K562 (cell line): Measurements from ENCODE around the gene ZNRD2. TPM values are rescaled to one million over a fixed set of nuclear protein-coding genes. Genes with fewer than 3 reads are reported as not detected.
A peak's percentile ranks its signal among the peaks of the same experiment; 100 is the strongest.

Source experiments
- CBX2 ChIP-seq: fragments of 200-600 bp; sonication (generic); IDR thresholded peaks from one replicate; pipeline ENCODE4 v1.6.1; 2012; ENCODE audit warnings: mild to moderate bottlenecking, low read length, inconsistent platforms; ENCODE audit not compliant: insufficient read depth, poor library complexity, severe bottlenecking
- CBX3 ChIP-seq, 2 experiments: IDR thresholded peaks; 1 replicate in 1 of 2; 2 replicates in 1 of 2; pipeline ENCODE4 v1.6.1; 2012; ENCODE audit warnings: inconsistent platforms in 2 of 2, low read length in 2 of 2, borderline replicate concordance in 1 of 2, control low read depth in 1 of 2
- GABPB1 ChIP-seq: sonication (generic); formaldehyde crosslinking; IDR thresholded peaks from 2 replicates; pipeline ENCODE4 v1.8.0; 2022; ENCODE audit warnings: mild to moderate bottlenecking, missing genetic modification reagents
- HDAC2 ChIP-seq: fragments of 450-650 bp; IDR thresholded peaks from 2 replicates; pipeline ENCODE4 v1.6.1; 2016; ENCODE audit warnings: mild to moderate bottlenecking
- NCOA2 ChIP-seq, 2 experiments: fragments of 450-650 bp; IDR thresholded peaks; 2 replicates each; pipeline ENCODE4 v1.6.1; 2018; ENCODE audit warnings: mild to moderate bottlenecking in 2 of 2, moderate library complexity in 1 of 2; ENCODE audit not compliant: partially characterized antibody in 2 of 2
- NELFE ChIP-seq: IDR thresholded peaks from 2 replicates; pipeline ENCODE4 v1.6.1; 2011; ENCODE audit warnings: mild to moderate bottlenecking; ENCODE audit not compliant: insufficient read depth, insufficient read length
- NUFIP1 ChIP-seq: fragments of 450-650 bp; IDR thresholded peaks from 2 replicates; pipeline ENCODE4 v1.6.1; 2018; ENCODE audit not compliant: partially characterized antibody
- POLR2A ChIP-seq: fragments of 450-650 bp; conservative IDR thresholded peaks from 2 replicates; pipeline ENCODE4 v1.6.1; 2016
- RBM15 ChIP-seq: fragments of 200-400 bp; formaldehyde crosslinking; IDR thresholded peaks from 2 replicates; pipeline ENCODE4 v1.6.1; 2018; ENCODE audit warnings: mild to moderate bottlenecking, low read length, moderate library complexity; ENCODE audit not compliant: insufficient read depth
- SAFB ChIP-seq: fragments of 200-400 bp; formaldehyde crosslinking; IDR thresholded peaks from 2 replicates; pipeline ENCODE4 v1.6.1; 2017; ENCODE audit warnings: low read depth, low read length, borderline replicate concordance
- SAP30 ChIP-seq: fragments of 200-600 bp; sonication (generic); IDR thresholded peaks from 2 replicates; pipeline ENCODE4 v1.6.1; 2012; ENCODE audit warnings: borderline replicate concordance, low read depth, mild to moderate bottlenecking, moderate library complexity, low read length, control low read depth, inconsistent platforms; ENCODE audit not compliant: insufficient read depth, poor library complexity, severe bottlenecking
- U2AF2 ChIP-seq: fragments of 200-400 bp; formaldehyde crosslinking; optimal IDR thresholded peaks from 2 replicates; pipeline ENCODE3; 2017; ENCODE audit warnings: low read depth, mild to moderate bottlenecking, low read length
- ZKSCAN8 ChIP-seq: fragments of 200-800 bp; sonication (Bioruptor generic); IDR thresholded peaks from 2 replicates; pipeline ENCODE4 v1.6.1; 2016; ENCODE audit warnings: missing genetic modification characterization, missing compliant biosample characterization
- ZNF324 ChIP-seq: fragments of 250-450 bp; sonication (Bioruptor Pico); IDR thresholded peaks from 2 replicates; pipeline ENCODE4 v1.4.0; 2020; ENCODE audit warnings: mild to moderate bottlenecking
- ZNF507 ChIP-seq: conservative IDR thresholded peaks from 2 replicates; pipeline ENCODE4 v1.6.1; 2017; ENCODE audit warnings: missing genetic modification characterization, missing compliant biosample characterization
- ZNF589 ChIP-seq: fragments of 200-800 bp; sonication (Bioruptor generic); IDR thresholded peaks from 2 replicates; pipeline ENCODE4 v1.6.1; 2016; ENCODE audit warnings: low read depth, missing genetic modification characterization, missing compliant biosample characterization
- polyA plus RNA-seq, 8 experiments: library from polyadenylated mRNA; depleted of rRNA in 4 of 8; stranded (reverse) in 5 of 8; unstranded in 3 of 8; fragments of >200 nt; fragmentation: Nextera tagmentation in 2 of 8; fragmentation: Illumina TruSeq in 1 of 8; extraction: Ambion mirVana in 2 of 8; extraction: Trizol in 1 of 8; gene quantifications; 2 replicates each; pipeline versions ENCODE4 v1.2.1 to v1.2.3, GENCODE V29; 2011 to 2014; ENCODE audit warnings: inconsistent platforms in 1 of 8, missing spikeins in 1 of 8
- total RNA-seq, 7 experiments: library from RNA; depleted of rRNA in 6 of 7; stranded (reverse); fragments of >200 nt in 6 of 7; fragmentation: Illumina TruSeq in 2 of 7; extraction: Trizol in 2 of 7; gene quantifications; 2 replicates each; pipeline versions ENCODE4 v1.2.1 to v1.2.3, GENCODE V29; 2011 to 2021; ENCODE audit warnings: low replicate concordance in 1 of 7
- TF ChIP-seq, protein P1 (sequence below): fragments of 250-450 bp; sonication (Bioruptor Pico); IDR thresholded peaks from 2 replicates; pipeline ENCODE4 v1.8.0; 2021; ENCODE audit warnings: borderline replicate concordance, mild to moderate bottlenecking, moderate library complexity; ENCODE audit not compliant: poor library complexity, severe bottlenecking
- TF ChIP-seq, protein P2 (sequence below), 3 experiments: IDR thresholded peaks in 2 of 3; conservative IDR thresholded peaks in 1 of 3; 2 replicates each; pipeline ENCODE4 v1.5.1; 2011 to 2012; ENCODE audit warnings: low read length in 3 of 3, mild to moderate bottlenecking in 3 of 3, control low read depth in 2 of 3, improper control_type of control experiment in 1 of 3, inconsistent platforms in 1 of 3, low read depth in 1 of 3, mixed read lengths in 1 of 3, moderate library complexity in 1 of 3; ENCODE audit not compliant: insufficient read depth in 2 of 3
- TF ChIP-seq, protein P3 (sequence below): conservative IDR thresholded peaks from 2 replicates; pipeline ENCODE4 v1.6.1; 2011; ENCODE audit warnings: low read depth, mild to moderate bottlenecking, low read length; ENCODE audit not compliant: control insufficient read depth
- TF ChIP-seq, protein P4 (sequence below): sonication (generic); formaldehyde crosslinking; IDR thresholded peaks from 2 replicates; pipeline ENCODE4 v1.8.0; 2023; ENCODE audit warnings: mild to moderate bottlenecking, missing genetic modification reagents

ZNRD2 gene
- total and polyA plus RNA-seq, 9 of the 15 experiments (the other 6 are each of a cell fraction or from before 2014, with no cell fraction given) = 13.4 to 129 (median 60.4) TPM

DNA sequence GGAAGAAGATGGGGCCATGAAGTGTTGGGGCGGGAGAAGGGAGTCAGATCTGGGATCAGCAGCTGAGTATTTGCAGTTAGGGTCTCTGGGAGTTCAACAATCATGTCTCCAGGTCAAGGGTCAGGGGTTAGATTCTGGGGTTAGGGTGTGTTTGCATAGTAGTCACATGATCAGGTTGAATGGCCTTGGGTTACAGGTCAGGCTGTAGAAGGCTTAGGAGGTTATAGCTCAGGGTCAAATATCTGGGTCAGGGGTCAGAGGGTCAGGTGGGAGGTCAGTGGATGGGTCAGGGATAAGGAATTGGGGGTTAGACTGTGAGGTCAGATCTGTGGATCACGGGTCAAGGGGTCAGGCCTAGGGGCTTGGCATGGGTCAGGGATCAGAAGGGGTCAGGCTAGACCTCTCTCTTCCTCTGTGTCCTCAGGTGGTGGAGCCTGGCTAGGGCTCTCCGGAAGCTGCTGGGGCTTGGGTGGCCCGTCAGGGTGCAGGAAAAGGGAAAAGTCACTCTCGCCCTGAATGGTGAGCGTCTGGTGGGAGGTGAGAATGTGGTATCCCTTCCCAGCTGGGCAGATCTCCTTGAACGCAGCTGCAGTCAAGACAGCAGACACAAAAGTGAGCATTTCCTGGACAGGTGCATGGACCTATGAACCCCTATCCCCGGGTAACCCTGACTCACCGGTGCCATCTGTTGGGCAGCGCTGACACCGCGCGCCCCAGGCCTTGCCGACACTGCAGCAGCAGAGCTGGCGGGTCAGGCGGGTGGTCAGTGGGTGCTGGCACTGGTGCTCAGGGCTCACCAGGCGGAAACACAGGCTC is 18.5 kb upstream of the ZNRD2 start (continued):
- TF ChIP-seq, protein P1, sequence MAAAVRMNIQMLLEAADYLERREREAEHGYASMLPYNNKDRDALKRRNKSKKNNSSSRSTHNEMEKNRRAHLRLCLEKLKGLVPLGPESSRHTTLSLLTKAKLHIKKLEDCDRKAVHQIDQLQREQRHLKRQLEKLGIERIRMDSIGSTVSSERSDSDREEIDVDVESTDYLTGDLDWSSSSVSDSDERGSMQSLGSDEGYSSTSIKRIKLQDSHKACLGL = no peak
- no peak for TF ChIP-seq U2AF2
- TF ChIP-seq ZNF589 (CRISPR knock-in tag) = no peak
- no peak for TF ChIP-seq ZNF507 (tag)
- no peak for TF ChIP-seq CBX3 (IDR thresholded peaks at IDR 0.05; ENCODE audit: borderline replicate concordance in 1 of 2, low read length in 2 of 2)
- no peak for TF ChIP-seq NCOA2 (IDR thresholded peaks at IDR 0.05; ENCODE audit: partially characterized antibody in 2 of 2)
- TF ChIP-seq, protein P2, sequence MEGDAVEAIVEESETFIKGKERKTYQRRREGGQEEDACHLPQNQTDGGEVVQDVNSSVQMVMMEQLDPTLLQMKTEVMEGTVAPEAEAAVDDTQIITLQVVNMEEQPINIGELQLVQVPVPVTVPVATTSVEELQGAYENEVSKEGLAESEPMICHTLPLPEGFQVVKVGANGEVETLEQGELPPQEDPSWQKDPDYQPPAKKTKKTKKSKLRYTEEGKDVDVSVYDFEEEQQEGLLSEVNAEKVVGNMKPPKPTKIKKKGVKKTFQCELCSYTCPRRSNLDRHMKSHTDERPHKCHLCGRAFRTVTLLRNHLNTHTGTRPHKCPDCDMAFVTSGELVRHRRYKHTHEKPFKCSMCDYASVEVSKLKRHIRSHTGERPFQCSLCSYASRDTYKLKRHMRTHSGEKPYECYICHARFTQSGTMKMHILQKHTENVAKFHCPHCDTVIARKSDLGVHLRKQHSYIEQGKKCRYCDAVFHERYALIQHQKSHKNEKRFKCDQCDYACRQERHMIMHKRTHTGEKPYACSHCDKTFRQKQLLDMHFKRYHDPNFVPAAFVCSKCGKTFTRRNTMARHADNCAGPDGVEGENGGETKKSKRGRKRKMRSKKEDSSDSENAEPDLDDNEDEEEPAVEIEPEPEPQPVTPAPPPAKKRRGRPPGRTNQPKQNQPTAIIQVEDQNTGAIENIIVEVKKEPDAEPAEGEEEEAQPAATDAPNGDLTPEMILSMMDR (IDR thresholded peaks at IDR 0.05 in 2 of 3, conservative IDR thresholded peaks at IDR 0.05 in 1 of 3; ENCODE audit: insufficient read depth in 2 of 3, low read depth in 1 of 3, low read length in 3 of 3) = peak; percentile 65 to 79 (median 66)
- TF ChIP-seq HDAC2 = 0 out of 2 replicates have a peak, but pooled peaks have one; percentile 18
- TF ChIP-seq ZNF324 (CRISPR knock-in tag) = no peak
- TF ChIP-seq GABPB1 (CRISPR knock-in tag) = no peak
- TF ChIP-seq NELFE = no peak
- TF ChIP-seq CBX2 = no peak
- TF ChIP-seq SAFB = no peak
- TF ChIP-seq, protein P3, sequence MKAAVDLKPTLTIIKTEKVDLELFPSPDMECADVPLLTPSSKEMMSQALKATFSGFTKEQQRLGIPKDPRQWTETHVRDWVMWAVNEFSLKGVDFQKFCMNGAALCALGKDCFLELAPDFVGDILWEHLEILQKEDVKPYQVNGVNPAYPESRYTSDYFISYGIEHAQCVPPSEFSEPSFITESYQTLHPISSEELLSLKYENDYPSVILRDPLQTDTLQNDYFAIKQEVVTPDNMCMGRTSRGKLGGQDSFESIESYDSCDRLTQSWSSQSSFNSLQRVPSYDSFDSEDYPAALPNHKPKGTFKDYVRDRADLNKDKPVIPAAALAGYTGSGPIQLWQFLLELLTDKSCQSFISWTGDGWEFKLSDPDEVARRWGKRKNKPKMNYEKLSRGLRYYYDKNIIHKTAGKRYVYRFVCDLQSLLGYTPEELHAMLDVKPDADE = no peak
- TF ChIP-seq POLR2A = no peak
- TF ChIP-seq, protein P4, sequence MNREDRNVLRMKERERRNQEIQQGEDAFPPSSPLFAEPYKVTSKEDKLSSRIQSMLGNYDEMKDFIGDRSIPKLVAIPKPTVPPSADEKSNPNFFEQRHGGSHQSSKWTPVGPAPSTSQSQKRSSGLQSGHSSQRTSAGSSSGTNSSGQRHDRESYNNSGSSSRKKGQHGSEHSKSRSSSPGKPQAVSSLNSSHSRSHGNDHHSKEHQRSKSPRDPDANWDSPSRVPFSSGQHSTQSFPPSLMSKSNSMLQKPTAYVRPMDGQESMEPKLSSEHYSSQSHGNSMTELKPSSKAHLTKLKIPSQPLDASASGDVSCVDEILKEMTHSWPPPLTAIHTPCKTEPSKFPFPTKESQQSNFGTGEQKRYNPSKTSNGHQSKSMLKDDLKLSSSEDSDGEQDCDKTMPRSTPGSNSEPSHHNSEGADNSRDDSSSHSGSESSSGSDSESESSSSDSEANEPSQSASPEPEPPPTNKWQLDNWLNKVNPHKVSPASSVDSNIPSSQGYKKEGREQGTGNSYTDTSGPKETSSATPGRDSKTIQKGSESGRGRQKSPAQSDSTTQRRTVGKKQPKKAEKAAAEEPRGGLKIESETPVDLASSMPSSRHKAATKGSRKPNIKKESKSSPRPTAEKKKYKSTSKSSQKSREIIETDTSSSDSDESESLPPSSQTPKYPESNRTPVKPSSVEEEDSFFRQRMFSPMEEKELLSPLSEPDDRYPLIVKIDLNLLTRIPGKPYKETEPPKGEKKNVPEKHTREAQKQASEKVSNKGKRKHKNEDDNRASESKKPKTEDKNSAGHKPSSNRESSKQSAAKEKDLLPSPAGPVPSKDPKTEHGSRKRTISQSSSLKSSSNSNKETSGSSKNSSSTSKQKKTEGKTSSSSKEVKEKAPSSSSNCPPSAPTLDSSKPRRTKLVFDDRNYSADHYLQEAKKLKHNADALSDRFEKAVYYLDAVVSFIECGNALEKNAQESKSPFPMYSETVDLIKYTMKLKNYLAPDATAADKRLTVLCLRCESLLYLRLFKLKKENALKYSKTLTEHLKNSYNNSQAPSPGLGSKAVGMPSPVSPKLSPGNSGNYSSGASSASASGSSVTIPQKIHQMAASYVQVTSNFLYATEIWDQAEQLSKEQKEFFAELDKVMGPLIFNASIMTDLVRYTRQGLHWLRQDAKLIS = no peak
- TF ChIP-seq ZKSCAN8 (CRISPR knock-in tag) = no peak
- no peak for TF ChIP-seq NUFIP1
- TF ChIP-seq RBM15 = no peak
- no peak for TF ChIP-seq SAP30
